HUDEP-2 (cell line): ENCODE data around the gene MTMR11.
A peak's percentile ranks its signal among the peaks of the same experiment; 100 is the strongest.

Experiments used
- DNase-seq, 76 experiments: peaks; one replicate each; lab custom pipeline; 2025; ENCODE audit not compliant: unreplicated experiment in 76 of 76; lab: John Stamatoyannopoulos, UW

The MTMR11 gene

GRCh38 chr1:149903836-149904491, 32.7 kb downstream of the MTMR11 start:
- DNase-seq = no peak

DNA sequence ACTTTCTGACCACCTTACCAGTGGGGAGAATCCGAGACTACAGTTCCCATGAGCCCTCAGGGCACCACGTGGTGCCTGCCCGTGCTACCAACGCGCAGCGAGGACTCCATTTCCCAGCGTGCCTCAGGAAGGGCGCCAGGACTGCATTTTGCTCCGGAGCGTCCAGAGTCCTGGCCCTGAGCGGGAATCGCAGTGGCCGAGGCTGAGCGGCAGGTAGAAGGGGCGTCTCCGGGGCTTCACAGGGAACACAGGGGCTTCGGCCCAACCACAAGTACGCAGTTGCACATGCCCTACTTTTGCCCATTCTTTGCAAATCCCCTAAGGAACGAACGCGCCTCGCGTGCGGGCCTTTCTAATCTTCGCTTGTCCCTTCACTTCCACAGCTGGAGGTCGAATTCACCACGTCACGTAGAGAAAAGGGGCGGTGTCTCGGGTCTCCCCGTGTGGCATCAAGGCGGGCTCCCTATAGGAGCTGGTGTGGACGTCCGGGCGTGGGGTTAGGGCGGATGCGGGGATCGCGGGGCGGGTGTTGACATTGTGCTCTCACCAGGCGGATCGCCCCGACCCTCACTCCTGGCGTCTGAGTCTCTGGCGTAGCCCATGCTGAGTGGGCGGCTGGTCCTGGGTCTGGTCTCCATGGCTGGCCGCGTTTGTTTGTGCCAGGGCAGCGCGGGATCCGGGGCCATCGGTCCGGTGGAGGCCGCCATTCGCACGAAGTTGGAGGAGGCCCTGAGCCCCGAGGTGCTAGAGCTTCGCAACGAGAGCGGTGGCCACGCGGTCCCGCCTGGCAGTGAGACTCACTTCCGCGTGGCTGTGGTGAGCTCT, 37.0 kb downstream of the MTMR11 start, which contains the start of gene BOLA1:
Gene BOLA1 (plus strand): TSS at position 109 of the 825 bp plus-strand sequence. CDS start 492 bp downstream, at position 601.
- peak in 75 of 76 experiments; percentile 24 to 91 (median 78) for DNase-seq

DNA sequence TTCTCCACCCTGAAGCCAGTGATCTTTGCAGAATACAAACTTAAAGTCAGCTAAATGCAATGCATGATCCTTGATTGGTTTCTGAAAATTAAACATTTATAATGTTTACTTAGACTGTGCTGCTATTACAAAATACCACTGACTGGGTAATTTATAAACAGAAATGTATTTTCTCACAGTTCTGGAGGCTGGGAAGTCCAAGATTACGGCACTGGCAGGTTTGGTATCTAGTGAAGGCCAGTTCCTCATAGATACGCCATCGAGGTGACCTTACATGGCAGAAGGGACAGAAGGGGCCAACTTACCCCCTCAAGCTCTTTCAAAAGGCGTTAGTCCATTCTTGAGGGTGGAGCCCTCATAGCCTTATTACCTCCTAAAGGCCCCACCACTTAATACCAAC, 40.1 kb downstream of the MTMR11 start:
- no peak for DNase-seq

GRCh38 chr1:149888999-149889289, 47.7 kb downstream of the MTMR11 start:
- DNase-seq = peak in 7 of 76 experiments; percentile 35 to 49 (median 46)

GRCh38 chr1:149888247-149888998, 48.3 kb downstream of the MTMR11 start:
- DNase-seq = peak in 75 of 76 experiments; percentile 49 to 96 (median 83)

DNA sequence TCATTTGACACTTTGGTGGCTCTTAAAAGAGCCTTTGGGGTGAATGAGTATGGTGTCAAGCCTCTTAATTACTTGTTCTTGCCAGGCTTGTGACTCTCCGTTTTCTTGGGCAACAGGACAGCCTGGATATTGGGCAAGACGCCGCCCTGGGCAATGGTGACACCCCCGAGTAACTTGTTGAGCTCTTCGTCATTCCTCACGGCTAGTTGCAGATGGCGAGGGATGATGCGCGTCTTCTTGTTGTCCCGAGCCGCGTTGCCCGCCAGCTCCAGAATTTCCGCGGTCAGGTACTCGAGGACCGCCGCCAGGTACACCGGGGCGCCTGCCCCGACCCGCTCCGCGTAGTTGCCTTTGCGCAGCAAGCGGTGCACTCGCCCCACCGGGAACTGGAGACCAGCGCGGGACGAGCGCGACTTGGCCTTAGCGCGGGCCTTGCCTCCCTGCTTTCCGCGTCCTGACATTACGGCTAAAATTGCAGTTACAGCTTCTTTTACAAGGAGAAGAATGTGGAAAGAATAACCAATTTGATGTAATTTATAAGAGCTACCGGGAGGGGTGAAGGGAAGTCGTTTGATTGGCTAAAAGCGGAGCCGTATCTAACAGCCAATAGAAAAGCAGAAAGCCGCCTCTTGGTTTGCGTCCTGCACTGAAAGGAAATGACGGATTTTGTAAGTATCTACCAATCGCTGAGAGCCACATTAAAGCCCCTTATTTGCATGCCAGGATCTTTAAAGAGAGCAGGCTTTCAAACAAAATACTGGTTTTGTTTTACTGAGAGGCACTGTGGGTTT, 49.0 kb downstream of the MTMR11 start:
- peak in 75 of 76 experiments; percentile 30 to 97 (median 83) for DNase-seq

GRCh38 chr1:149887196-149887455, 49.6 kb downstream of the MTMR11 start:
- DNase-seq = peak in 5 of 76 experiments; percentile 64 to 81 (median 73)

DNA sequence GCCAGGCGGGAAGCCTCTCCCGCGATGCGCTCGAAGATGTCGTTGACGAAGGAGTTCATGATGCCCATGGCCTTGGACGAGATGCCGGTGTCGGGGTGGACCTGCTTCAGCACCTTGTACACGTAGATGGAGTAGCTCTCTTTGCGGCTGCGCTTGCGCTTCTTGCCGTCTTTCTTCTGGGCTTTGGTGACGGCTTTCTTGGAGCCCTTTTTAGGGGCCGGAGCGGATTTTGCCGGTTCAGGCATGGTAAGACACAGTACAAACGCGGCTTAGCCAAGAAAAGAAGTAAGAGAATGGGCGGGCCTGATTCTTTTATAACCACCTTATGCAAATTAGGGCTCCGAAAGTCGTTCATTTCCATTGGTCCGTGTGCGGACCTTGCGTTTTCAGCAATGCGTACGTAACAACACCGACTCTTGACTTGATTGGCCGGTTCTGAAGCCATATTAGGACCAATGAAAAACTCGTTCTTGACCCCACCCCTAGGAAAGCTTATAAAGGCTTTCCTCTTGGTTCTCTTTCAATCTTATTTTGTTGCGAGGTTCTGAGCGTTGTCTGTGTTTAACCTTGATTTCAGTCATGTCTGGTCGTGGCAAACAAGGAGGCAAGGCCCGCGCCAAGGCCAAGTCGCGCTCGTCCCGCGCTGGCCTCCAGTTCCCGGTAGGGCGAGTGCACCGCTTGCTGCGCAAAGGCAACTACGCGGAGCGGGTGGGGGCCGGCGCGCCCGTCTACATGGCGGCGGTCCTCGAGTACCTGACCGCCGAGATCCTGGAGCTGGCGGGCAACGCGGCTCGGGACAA, 50.1 kb downstream of the MTMR11 start:
- DNase-seq = peak in 75 of 76 experiments; percentile 45 to 100 (median 93)

DNA sequence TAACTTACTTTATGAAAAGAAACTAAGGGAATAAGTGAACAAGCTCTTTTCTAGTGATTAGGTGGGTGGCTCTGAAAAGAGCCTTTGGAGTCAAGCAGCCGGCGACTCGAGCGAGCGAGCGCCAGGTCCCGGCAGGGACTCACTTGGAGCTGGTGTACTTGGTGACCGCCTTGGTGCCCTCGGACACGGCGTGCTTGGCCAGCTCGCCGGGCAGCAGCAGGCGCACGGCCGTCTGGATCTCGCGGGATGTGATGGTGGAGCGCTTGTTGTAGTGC, 50.6 kb downstream of the MTMR11 start:
- DNase-seq = peak in 8 of 76 experiments; percentile 35 to 75 (median 63)

DNA sequence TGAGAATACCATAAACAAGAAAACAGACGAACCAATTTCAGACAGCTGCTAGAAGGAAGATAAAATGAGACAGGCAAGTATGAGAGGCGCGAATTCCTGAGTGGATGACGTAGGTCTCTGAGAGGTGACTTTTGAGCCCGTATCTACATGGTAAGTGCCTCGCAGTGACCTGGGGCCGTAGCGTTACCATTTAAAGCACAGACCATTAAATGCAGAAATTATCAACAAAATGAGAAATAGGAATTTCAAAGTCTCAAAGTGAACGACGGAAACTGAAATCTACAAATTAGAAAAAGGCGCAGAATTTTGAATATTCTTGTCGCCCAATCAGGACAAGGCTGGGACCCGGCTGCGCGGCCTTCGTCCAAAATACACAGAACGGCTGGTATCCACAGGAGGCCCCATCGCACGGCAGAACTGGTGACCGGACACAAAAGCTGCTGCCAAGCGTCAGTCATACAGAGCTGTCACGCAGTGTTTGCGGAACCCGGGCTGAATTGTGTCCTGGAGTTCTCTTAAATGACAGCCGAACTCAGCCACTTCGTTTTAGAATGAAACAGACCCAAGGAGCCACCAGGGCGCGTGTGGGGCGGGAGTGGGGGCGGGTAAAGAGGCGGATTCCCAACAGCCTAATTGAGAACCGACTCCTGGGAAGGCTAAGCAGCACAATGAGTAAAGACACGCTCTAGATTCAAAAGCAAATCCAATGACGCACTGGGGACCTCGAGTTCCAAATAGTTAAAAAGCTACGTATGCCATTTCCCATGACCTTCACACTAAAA, 51.1 kb downstream of the MTMR11 start:
- DNase-seq = peak in 74 of 76 experiments; percentile 42 to 91 (median 74)

- peak in 49 of 76 experiments; percentile 11 to 72 (median 40) for DNase-seq
Measured at GRCh38 chr1:149884433-149885338, 52.0 kb downstream of the MTMR11 start.

DNA sequence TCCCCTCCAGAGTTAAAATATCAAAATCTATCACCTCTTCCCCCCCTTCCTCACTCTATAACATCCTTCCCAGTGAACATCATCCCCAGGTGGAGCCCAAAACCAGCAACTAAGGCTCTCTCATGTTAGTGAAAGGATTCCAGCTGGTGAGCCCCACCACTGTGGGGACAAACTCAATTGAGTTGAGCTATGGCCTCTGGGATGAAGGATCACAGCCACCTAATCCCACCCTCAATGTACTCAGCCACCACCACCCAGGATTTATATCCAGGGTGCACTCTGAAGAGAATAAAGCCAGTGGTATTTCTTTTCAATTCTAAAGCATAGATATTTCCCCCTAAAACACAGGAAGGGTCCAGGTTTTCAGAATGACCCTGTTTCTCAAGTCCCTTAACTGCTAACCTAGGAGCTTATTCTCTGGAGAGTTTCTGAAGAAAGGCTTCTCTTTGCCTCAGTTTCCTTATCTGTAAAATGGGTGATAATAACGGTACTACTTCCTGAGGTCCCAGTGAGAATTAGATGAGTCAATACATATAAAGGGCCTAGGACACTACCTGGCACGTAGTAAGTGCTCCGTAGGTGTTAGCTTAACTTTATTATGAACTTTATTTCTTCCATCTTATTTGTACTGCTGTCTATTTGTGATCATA, 53.0 kb downstream of the MTMR11 start:
- no peak for DNase-seq

DNA sequence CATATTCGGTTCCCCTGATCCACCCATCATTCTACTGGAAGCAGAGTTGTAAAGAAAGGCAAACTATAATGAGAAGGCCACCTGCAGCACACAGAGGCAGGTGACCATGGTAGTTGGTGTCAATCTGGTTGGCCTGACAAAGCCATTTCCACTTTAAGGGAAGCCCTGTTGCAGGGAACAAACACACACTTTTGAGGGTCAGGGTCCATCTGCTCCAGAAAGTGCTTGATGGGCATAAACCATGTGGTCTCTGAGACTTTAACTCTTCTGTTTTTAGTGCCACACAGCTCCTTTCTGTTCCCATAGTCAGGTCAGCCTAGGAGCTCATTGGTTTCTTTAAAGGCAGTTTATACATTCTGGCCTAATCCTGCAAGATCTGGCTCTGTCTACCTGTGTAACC, 54.8 kb downstream of the MTMR11 start:
- no peak for DNase-seq

- DNase-seq = no peak
Measured at GRCh38 chr1:149879556-149879955, 57.1 kb downstream of the MTMR11 start.
